GM19351 (cell line): ENCODE data around the gene MTA3.

Experiments
- ATAC-seq: cut with Tn5 transposase; IDR thresholded peaks from one replicate; pipeline ENCODE4 v1.9.1; 2021; ENCODE audit warnings: mild to moderate bottlenecking, moderate library complexity; ENCODE audit not compliant: unreplicated experiment

MTA3 gene

DNA sequence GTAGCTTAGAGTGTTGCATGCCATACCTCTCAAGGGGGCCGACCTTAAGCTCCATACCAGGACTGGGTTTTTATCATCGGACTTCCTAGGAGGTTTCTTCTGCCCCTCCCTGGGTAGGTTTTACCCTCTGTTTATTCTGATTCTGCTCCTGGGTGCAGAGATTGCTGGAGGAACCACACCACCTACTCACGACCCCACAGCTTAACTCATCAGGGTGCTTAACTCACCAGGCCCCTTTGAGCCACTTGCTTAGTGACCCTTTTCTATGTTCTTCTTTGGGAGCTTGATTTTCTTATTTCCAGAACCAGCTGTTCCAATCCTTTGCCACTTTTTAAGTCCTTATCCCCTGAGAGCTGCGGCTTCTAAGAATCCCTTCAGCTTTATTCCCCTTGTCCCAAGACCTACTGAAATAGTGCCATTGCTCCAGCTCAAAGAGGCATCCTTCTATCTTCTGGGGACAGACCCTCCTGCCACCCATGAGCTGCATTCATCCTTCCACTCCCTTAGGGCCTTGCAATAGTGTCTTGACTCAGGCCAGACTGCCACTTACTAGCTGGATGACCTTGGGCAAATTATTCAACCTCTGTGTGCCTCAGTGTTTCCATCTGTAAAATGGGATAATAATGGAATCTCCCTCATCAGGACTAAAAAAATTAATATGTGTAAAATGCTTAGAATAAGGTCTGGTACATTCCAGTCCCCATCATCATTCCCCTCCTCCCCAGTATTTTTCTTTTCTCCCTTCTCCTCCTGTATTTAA, 189.7 kb downstream of the MTA3 start:
- ATAC-seq, result no peak

DNA sequence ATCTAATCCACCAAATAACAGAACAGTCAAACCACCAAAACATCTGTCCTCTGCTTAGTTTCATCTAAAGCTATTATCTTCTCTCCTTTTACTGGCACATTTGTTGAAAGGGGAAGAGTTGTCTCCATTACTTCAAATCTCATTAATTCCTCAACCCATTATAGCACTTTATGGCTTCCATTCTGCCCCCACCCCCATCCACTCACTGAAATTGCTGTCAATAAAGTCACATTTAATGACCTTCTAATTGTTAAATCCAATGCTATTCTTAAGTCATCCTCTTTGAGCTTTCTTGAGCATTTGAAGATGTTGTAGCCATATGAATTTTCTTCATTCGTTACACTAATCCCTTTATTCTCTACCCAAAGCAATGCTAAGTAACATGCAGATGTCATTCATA, 190.3 kb downstream of the MTA3 start:
- no peak for ATAC-seq

DNA sequence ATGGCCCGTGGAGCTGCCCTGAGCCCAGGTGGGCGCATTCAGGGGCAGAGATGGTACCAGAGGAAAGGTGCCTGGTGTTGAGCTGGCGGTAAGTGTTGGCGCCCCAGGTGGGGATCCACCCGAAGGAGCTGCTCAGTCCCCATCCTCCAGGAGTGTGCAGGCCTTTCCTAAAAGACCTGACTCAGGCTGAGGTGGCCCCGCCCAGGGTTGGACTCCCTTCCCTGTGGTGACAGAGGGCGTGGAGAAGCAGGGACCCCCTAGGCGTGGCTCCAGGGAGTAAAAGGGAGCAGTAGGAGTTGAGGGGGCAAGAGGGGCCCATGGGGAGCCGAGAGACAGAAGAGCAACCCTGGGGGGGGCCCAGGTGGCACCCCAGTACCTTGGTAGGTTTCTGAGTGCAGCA, 193.1 kb downstream of the MTA3 start:
- ATAC-seq, result no peak

DNA sequence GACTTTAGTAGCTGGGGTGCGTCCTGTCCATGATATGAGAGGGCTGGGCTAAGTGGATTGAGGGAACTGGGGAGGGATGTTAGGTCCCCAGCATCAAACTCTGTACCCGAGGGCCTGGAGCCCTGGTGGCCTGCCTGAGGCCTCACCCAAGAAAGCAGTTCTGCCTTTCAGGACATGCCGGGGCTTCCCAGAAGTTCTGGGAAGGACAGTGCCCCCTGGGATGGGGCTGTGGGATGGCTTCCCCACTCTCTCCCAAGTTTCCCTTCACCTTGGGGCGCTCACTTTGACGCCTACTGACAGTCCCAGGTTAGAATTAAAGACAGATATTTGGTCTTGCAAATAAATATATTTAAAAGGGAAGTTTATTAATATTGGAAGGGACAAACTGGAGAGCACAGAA, 193.7 kb downstream of the MTA3 start:
- no peak for ATAC-seq

DNA sequence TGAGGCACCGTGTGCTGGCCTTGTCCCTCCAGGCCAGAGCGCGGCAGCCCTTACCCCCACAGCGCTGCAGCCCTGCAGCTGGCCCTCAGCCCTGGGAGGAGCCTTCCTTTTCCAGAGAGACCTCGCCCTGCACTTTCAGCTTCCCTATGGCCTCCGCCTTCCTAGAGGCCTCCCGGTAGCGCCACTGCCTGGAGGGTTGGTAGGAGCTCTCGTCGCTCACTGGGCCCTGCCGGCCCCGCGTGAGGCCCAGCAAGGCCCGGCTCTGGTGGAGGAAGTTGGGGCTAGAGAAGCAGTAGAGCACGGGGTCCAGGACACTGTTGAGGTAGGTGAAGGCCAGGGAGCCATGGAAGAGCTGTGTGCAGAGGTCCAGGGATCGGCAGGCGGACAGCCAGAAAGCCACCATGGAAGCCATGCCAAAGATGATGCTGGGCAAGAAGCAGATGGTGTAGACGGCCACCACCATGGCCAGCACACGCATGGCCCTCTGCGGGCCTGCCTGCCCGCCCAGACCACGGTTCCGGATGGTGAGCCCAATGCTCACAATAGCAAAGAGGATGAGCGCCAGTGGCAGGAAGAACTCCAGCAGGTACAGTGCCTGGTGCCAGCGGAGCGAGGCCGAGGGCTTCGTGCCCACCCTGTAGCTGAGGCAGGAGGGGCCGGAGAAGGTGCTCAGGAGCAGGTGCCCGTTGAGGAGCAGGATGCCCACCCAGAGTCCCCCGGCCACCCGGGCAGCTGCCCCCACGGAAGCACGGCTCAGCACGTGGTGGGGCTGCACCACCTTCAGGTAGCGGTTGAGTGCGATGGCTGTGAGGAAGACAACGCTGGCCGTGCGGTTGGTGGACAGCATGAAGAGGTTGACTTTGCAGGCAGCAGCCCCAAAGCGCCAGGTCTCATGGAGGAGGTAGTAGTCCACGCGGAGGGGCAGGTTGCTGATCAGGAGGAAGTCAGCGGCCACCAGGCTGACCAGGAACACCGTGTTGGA, 194.7 kb downstream of the MTA3 start:
- ATAC-seq, result no peak

DNA sequence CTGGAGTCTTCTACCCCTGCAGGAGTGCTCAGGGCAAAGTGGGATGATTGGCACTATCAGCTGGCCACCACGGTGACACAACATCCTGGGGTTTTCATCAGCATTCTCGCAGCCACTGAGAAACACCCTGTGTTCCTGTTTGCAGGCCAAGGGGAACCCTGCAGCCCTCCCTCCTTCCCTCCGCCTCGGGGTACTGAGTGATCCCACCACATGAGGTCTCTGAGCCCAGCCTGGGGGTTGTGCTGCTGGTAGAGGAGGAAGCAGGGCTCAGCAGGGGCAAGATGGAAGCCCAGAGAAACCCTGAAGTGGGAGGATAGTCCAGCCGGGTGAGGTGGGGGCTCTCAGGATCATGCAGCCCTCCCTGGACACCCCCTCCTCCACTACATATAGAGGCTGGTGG, 195.7 kb downstream of the MTA3 start, which contains the start of gene OXER1:
TSS of gene OXER1 (minus strand) at position 40 of the 400 bp plus-strand sequence. CDS start 73 bp downstream, outside the sequence.
- no peak for ATAC-seq

DNA sequence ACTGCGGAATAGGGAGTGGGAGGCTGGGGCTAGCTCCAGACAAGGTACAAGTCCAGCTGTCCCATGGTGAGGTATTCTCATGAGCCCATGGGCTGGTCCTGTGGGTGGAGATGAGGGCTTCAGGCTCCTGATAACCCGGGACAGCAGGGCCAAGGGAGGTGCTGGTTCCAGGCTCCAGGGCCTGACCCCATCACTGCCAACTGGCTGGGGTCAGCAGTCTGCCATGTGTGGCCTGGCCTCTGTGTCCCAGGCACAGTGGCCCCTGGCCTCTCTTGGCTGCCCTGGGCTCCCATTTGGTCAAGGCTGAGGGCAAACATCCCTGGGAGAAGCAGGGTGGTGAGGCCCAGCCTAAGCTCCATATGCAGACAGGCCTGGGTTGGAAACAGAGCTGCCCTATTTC, 196.5 kb downstream of the MTA3 start:
- no peak for ATAC-seq

DNA sequence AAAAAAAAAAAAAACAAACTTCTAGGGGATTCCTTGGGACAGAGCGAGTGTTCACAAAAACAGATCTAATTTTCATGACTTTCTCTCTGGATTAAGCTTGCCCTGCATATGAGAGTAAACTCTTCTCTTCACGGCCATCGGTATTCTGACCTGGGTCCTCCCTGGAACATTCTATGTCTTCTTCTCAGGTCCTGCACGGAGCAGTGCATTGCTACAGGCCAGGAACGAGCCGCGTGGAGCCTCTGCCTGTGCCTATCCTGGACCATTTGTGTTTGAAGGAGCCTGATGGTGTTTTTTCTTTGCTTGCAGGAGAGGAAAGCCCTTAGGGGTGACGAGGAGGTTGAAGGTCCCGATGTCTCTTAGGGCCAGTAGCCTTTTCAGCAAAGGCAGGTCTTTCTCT, 197.3 kb downstream of the MTA3 start:
- no peak for ATAC-seq

DNA sequence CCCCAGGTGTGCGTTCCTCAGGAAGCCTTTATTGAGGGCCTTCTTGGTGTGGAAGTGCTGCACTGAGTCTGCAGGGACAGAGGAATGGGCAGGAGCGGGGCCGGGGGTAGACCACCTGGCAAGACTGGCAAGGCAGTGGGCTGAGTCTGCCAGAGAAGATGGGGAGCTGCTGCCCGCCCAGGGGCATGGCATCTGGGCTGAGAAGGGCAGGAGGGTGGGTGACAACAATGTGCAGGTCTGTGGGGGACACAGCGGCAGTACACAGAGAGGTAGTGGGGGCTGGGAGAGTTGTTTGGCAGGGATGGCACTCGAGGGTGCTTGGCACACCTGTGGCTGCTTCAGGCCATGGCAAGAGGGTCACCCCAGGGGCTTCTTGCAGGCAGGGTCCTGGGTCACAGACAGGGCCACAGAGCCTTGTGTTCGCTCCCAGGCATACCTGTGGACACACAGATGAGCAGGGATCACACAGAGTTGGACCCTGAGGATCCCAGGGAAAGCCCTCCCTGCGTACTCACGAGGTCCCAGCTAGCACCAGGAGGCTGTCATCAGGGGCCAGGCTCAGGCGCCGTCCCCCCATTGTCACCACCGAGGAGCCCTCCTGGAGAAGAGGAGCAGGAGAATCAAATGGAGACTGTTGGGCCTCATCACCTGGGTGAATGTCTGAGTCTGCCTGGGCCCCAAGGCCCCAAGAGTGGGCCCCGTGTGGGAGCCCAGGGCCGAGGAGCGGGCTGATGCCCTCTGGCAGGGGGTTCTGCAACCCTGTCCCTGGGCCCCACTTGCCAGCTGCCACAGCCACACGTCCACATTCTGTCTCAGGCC, 198.9 kb downstream of the MTA3 start:
- ATAC-seq, result no peak

DNA sequence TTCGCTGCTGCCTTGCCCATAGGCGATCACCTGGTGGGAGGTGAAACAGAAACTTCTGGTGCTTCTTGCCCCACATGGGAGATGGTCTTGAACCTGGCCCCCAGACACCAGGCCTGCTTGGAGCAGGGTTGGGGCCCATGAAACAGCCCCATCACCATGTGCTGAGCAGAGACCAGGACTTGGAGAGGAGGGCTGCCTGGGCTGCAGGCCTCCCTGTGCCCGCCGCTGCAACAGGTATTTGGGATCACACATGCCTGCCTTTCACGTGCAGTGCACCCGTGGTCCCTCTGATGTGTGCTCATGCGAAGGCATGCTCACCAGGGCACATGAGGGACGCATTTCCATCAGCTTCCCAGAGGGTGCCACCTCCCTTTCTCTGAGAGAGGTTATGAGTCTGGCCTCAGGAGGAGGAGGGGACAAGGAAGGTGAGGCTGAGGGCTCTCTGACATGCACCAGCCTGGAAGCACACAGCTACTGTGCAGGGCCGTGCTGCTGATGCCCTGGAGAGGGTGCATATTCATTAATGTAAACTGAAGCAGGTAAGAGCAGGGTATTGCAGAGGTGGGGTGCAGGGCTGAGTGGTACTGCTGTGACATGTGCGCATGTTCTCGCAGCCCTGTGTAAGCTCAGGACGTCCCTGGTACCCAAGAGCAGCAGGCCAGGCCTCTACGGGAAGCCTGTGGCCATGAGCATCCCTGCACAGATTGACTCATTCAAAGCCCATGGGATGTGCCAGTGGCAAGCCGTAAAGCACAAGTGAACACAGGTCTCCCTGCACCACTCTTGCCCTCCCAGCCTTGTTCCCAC, 199.7 kb downstream of the MTA3 start:
- no peak for ATAC-seq

DNA sequence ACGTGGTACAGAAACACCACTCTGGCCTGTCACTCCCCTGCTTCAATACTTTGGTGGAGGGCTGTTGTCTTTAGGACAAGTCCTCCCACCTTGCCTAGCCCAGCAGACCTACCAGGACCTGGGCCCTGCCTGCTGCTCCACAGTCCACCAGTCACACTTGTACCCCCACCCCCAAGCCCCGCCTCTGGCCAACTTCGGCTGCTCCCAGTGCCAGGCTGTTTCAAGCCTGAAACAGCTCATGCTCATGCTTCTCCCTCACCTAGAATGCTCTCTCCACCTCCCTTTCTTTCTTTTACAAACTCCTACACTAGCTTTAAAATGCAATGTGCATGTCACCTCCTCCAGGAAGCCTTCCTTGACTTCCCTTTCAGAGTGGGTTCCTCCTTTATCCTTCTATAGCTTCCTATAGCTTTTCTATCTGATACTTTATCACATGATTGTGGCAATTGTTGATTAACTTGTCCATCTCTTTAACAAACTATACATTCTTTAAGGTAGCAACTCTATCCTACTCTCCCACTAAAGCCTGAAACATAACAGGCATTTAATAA, 200.3 kb downstream of the MTA3 start:
- no peak for ATAC-seq

DNA sequence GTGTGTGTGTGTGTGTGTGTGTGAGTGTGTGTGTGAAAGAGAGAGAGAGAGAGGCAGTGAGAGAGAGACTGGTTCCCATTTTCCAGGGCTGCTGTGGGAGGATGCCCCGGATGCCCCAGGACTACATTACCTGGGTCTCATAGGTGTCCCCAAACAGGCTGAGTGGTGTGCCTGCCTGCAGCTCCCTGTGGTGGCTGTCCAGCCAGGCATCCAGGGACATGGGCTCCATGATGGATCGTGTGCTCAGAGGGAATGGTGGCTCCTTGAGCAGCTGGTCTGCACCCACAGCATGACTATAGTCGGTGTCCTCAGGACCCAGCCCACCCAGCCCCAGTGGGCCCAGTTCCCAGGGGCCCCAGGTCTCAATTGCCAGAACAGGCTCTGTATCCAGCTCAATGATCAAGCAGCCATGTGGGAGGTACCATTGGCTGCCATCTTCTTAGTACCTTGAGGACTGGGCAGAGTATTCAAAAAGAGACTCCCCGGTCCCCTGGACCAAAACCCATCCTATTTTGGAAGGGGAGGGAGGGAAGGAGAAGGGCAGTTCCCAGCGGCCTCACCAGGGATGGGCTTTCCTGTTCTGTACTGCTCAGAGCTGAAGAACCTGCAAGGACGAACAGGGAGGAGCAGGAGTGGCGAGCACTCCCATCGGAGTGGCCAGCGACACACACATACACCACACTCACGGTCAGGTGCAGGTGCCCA, 201.3 kb downstream of the MTA3 start:
- ATAC-seq, result no peak

DNA sequence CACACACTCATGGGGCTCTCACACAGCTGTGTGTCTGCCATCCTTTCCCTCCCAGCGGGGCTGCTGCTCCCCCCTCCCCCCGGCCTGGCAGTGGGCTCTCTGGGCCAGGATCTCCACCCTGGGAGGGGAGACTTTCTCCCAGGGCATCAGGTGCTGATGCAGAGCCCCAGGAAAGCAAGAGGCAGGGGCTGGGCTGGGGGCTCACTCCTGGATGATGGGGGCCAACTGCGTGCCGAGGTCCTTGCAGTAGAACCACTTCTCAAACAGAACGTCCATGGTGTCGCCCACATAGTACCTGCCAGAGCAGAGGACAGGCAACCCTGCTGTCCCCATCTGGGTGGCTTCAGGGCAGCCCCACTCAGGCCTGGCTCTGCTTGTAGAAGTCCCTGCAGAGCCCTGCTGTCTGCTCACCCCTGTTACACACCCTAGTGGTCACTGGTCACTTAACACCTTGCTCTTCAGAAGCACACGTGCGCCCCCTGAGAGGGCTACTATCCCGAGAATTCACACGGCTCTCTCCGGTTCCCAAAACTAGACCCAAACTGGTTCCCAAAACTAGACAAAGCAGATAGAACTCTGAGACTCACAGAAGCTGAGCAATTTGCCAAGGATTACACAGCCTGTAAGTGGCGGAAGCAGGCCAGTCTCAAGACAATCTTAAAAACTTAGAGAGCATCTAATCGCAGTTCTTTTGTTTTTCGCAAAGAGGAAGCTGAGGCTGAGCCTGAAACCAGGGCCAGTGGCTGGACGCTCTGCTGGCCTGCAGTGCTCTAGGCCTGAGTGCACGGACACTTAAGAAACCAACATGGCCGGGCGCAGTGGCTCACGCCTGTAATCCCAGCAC, 202.1 kb downstream of the MTA3 start:
- peak; percentile 73 for ATAC-seq

DNA sequence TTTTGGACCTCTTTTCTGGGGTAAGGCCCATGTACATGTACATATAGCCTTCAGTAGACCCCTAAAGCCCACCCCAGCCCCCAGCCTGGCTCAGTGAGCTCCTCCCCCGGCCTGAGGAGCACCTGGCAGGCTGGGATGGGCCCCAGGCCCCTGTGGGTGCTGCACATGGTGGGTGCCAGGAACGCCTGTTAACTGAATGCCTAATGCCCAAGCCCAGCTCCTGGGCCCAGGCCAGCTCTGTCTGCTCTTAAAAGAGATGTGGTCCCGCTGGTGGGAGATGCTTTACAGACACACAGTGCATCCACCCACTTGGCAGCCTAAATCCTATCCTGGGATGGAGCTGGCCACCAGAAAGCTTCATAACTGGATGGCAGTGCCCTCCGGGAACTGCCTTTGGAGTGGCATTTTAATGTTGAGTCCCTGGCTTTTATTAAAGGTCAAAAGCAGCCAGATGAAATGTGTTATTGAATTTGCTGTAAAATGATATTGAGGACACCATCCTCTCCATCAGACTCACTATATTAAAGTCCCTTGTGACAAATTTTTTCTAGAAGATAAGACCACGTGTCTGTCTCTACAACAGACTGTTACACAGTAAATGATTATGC, 203.2 kb downstream of the MTA3 start:
- ATAC-seq, result no peak

DNA sequence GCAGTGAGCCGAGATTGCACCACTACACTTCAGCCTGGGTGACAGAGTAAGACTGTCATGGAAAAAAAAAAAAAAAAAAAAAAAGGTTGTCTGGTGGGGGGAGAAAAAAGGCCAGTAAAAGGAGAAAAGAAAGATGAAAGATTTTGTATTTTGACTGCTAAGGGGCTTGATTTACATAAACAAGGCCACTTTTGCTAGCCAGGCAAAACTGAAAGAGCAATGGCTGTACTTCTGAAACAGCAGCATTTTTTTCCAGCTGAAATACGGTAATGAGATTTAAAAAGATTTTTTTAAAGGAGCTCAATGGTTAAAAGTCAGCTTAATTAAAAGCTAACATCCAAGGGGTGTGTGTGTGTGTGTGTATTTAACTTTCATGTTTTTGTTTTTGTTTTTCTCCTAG, 206.8 kb downstream of the MTA3 start:
- no peak for ATAC-seq

DNA sequence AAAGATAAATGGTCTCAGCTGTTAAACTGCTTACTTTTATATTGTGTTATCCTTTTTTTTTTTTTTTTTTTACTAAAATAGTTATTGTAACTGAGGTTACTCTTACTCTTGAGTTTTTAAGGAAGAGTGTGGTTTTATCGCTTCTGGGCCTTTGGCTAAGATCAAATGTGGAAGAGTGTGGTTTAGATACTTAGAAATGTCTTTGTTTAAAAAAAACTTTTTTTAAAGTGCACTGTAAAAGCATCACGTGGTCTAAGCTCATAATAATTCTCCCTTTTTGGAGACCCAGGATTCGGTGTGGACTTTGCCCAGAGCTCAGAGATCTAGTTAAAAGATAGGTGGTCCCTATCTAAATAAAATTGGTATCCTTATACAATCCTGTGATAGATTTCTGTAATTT, 207.4 kb downstream of the MTA3 start:
- no peak for ATAC-seq

DNA sequence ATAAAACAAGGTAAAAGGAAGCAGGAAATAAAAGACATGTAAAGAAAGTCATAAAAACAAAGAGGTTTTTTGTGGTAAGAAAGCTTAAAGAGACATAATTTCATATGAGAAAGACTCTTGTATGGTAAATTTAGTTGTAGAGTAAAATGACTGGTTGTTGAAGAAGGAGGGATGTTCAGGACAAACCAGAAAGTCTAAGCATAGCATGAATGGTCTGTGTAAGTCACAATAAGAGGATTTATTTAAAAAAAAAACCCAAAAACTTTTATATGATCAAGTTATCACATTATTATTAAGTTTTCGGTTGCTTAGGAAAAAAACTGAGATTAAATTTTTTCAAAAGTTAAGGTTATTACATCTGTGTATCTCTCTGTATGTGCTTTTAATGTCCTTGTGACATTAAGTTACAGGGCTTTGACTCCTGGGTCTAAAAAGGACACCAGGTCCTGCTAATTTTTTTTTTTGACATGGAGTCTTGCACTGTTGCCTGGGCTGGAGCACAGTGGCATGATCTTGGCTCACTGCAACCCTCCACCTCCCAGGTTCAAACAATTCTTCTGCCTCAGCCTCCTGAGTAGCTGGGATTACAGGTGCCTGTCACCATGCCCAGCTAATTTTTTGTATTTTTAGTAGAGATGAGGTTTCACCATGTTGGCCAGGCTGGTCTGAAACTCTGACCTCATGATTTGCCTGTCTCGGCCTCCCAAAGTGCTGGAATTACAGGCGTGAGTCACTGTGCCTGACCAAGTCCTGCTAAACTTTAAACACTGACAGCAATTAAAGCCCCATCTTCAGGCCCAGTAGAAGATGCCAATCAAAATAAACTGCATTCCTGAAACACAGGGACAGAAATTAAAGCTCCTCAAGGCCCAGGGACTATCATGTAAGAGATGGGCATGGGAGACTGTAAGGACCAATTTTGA, 209.7 kb downstream of the MTA3 start:
- ATAC-seq, result no peak
